ENCODE results near the gene IL15RA. TPM values are rescaled to one million over a fixed set of nuclear protein-coding genes. Genes with fewer than 3 reads are reported as not detected.

Gene IL15RA
- total and polyA plus RNA-seq, 2 donors (not counting 3 experiments of a cell fraction or from before 2014, with no cell fraction given), result 18.8 to 20.6 TPM

- no peaks in the 10 kb centered on the region for H3K9me1 ChIP-seq (replicated peaks; ENCODE audit: control insufficient read depth, extremely low read depth, insufficient read depth, low read length)
- H3K9ac ChIP-seq (replicated peaks; ENCODE audit: extremely low read depth, insufficient read depth, low read length), result no peak overlapping the region
- peaks cover 3 to 4% of the 10 kb centered on the region in 2 experiments for H3K27me3 ChIP-seq (ENCODE audit: control insufficient read depth in 2 of 2, insufficient read depth in 2 of 2, low read length in 2 of 2)
- H3K4me3 ChIP-seq (replicated peaks in 1 of 3; ENCODE audit: insufficient read depth in 1 of 3, low read depth in 1 of 3, low read length in 3 of 3), result no peak overlapping the region
- TF ChIP-seq MYC (IDR thresholded peaks at IDR 0.05; ENCODE audit: low read depth, low read length), result no peak
- TF ChIP-seq CTCF (IDR thresholded peaks at IDR 0.05; ENCODE audit: extremely low read depth in 1 of 2, insufficient read depth in 1 of 2, low read depth in 1 of 2, low read length in 2 of 2), result no peak
- TF ChIP-seq JUN (IDR thresholded peaks at IDR 0.05; ENCODE audit: borderline replicate concordance, insufficient read depth, insufficient read length, low read depth), result no peak
- no peak for TF ChIP-seq POLR2A (IDR thresholded peaks at IDR 0.05; ENCODE audit: low read depth, low read length)
- no peak for TF ChIP-seq EZH2 (IDR thresholded peaks at IDR 0.05; ENCODE audit: borderline replicate concordance, low read depth, low read length, severe bottlenecking)
- no peak for TF ChIP-seq GATA2 (IDR thresholded peaks at IDR 0.05; ENCODE audit: insufficient read depth, insufficient read length, low read depth, low read length)
- intact Hi-C loops (cut with micrococcal nuclease), result no loop called here
- H3K9me3 ChIP-seq (replicated peaks; ENCODE audit: control insufficient read depth, insufficient read depth, low read length), result no peaks in the 10 kb centered on the region
- H3K4me1 ChIP-seq (ENCODE audit: control insufficient read depth, extremely low read depth, insufficient read depth, low read length), result no peaks in the 10 kb centered on the region
- no peak overlapping the region for H2AFZ ChIP-seq (ENCODE audit: low read depth, low read length)
- H3K4me2 ChIP-seq (ENCODE audit: insufficient read depth, low read length), result no peak overlapping the region
- dilution Hi-C loops (cut with MboI; ENCODE audit: extremely low pct_ligation_motif_present, low sequenced_read_pairs), result no loop called here
- ChIA-PET POLR2A (no interaction called here), CTCF (interaction anchor here (1.2 to 1.6 kb wide), 3 partner anchors 10 to 395 kb away, joined by 3 to 4 read pairs (median 3); no protein-coding TSS in a partner anchor)
- no peaks in the 10 kb centered on the region for H3K36me3 ChIP-seq (ENCODE audit: control insufficient read depth in 2 of 2, extremely low read depth in 1 of 2, insufficient read depth in 2 of 2, low read length in 2 of 2)
- DNase-seq (ENCODE audit: low read depth, low spot score) (no peak), FAIRE-seq (no peak)
- H4K20me1 ChIP-seq (replicated peaks; ENCODE audit: control insufficient read depth, extremely low read depth, insufficient read depth, low read length), result no peaks in the 10 kb centered on the region
- no TSS peak for BruUV-seq (replicated peaks)
- no peak overlapping the region for H3K27ac ChIP-seq (ENCODE audit: insufficient read depth, low read depth, low read length)
- no peaks in the 10 kb centered on the region for H3K79me2 ChIP-seq (ENCODE audit: control insufficient read depth, insufficient read depth, low read length)
Measured at GRCh38 chr10:6006546-6006945, 29.2 kb upstream of the IL15RA start.

Data from endothelial cell of umbilical vein (primary cell).